Ovary (tissue), 3 donors: ENCODE results near the gene PINLYP.

Source experiments
- CTCF ChIP-seq, 3 donors: fragments of 450-650 bp in 2 of 3; fragments of 200-600 bp in 1 of 3; IDR thresholded peaks; one replicate each; pipeline versions ENCODE4 v1.5.1 to v1.8.0; 2016 to 2022; ENCODE audit warnings: antibody characterized with exemption in 3 of 3, mild to moderate bottlenecking in 1 of 3
- EP300 ChIP-seq: sonication (generic); formaldehyde crosslinking; IDR thresholded peaks from one replicate; pipeline ENCODE4 v1.6.1; 2017; ENCODE audit warnings: antibody characterized with exemption
- POLR2A ChIP-seq: fragments of 450-650 bp; IDR thresholded peaks from one replicate; pipeline ENCODE4 v1.6.1; 2017; ENCODE audit warnings: antibody characterized with exemption, mild to moderate bottlenecking, moderate library complexity
- donor health status: DM: no; HTN: no; CAD: no.

GRCh38 chr19:43612374-43612773 is 36.8 kb downstream of the PINLYP start:
- TF ChIP-seq CTCF (IDR thresholded peaks at IDR 0.05) (no peak), EP300 (no peak), POLR2A (no peak)
